GM19025 (cell line): ENCODE data around the gene MAD1L1.
"Not testable (repeated sequence)": the region's sequence is repeated elsewhere in the genome, so short reads cannot be mapped to it uniquely, and the experiment has no call there.

Source experiments
- ATAC-seq: cut with Tn5 transposase; IDR thresholded peaks from one replicate; pipeline ENCODE4 v1.9.1; 2021; ENCODE audit warnings: mild to moderate bottlenecking, low read depth, moderate library complexity; ENCODE audit not compliant: unreplicated experiment

Gene MAD1L1

DNA sequence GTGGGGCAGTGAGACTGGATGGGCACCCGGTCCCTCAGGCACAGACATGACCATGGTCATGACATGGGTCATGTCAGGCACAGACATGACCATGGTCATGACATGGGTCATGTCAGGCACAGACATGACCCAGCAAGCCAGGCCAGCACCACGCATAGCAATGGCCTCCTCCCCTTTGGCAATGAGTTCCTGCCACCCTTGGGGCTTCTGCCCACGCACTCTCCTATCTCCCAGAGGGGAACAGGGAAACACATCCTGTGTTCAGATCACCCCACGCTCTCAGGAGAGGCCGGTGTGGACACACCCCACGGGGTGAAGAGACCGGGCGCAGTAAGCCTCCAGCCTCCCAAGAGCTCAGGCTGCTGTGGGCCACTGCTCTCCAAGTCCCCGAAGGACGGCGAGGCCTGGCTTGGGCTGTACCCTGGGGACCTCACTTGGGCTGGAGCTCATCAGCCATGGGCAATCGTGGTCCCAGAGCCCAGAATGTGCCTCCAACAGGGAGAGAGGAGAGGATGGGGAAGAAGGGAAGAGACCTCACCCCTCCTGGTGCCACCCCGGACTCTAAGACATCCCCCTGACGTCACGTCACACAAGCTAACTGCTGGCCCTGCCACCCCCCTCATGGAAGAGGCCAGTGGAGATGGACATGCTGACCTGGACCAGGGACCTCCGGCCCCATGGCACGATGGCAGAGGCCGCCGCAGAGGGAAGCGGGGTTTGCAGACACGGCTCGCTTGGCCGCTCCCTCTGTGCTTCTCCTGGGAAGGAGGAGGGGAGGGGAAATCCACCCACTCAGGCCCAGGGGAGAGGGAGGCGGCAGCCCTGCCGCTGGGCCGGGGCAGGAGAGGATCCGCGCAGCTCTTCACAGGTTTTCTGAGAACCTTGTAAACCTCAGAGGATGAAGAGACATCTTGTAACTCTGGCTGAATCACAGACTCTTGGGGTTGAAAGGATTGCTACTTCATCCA, 293.0 kb downstream of the MAD1L1 start:
- peak; percentile 20 for ATAC-seq

GRCh38 chr7:1938788-1939433, 293.8 kb downstream of the MAD1L1 start:
- ATAC-seq = no peak

- ATAC-seq = no peak
Measured at GRCh38 chr7:1937252-1937605, 295.5 kb downstream of the MAD1L1 start.

- no peak for ATAC-seq
Measured at GRCh38 chr7:1936531-1937251, 296.1 kb downstream of the MAD1L1 start.

DNA sequence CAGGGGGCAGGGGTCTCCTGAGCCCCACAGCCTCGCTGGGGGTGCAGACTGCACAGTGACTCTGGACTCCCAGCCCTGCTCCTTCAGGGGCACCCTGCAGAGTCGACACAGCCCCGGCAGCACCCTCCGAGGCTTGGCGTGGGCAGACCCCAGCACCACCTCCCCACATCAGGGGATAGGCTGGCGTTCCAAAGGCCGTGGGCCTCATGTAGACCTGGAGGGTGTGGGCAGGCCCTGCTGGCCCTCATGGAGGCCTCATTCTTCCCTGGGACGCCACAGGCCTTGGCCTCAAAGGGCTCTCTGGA, 296.8 kb downstream of the MAD1L1 start:
- no peak for ATAC-seq

DNA sequence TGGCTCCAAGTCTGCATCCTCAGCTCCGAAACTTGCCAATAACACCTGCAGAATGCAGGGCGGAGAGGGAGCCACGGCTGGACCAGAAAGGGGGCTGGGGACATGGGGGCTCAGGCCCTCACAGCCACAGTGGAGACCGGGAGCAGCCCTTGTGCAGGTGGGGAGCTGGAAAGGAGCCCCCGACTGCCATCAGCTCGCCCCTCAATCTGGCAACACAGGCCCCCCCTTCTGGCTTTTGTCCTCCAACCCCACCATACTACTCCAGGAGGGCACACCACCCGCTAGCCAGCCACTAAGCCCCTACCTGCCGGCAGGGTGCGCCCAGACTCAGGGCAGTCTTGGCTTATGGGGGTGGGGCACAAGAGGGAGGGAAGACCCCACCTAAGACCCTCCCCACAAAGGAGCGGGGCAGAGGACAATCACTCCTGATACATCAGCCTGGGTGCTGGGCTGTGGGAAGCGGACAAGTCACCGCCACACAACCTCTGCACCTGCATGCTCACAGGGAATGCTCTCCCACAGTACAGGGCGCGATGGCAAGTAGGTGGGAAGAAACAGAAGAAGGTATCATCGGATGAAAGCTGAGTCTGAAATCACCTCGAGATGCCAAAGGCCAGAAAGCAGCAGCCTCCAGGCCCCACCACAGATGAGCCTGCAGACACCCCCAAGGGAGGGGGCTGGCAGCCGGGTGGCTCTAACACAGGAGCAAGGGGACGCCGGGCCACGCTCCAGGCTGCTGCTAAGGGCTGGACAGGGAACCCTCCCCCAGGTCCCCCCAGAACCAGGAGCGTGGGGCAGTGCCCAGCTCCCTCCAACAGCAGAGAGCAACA, 297.4 kb downstream of the MAD1L1 start:
- ATAC-seq = no peak

DNA sequence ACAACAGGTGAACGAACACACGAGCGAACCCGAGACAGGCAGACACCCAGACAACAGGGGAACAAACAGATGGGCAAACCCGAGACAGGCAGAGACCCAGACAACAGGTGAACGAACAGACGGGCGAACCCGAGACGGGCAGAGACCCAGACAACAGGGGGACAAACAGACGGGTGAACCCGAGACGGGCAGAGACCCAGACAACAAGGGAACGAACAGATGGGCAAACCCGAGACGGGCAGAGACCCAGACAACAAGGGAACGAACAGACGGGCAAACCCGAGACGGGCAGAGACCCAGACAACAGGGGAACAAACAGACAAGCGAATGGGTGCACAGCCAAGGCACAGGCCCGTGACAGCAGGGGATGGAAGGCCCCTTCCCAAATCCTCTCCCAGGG, 298.0 kb downstream of the MAD1L1 start:
- no peak for ATAC-seq

DNA sequence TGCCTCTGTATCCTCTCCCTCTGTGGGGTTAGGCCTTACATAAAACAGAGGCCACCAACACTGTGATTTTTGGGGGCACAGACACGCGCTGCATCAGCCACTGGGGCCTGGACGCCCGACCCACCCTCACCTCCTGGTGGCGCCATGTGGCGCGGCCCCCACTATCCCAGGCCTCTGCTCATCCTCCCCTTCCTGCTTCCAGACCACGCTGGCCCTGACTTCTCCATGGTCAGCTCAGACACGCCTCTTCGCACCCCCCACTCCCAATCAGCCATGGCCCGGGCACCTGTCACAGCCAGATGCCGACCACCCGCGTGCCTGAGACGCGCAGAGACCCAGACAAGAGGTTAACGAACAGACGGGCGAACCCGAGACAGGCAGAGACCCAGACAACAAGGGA, 298.7 kb downstream of the MAD1L1 start:
- no peak for ATAC-seq

- ATAC-seq = no peak
Measured at GRCh38 chr7:1933066-1933750, 299.5 kb downstream of the MAD1L1 start.

GRCh38 chr7:1931951-1932270, 300.8 kb downstream of the MAD1L1 start:
- no peak for ATAC-seq

GRCh38 chr7:1931256-1931950, 301.3 kb downstream of the MAD1L1 start:
- no peak for ATAC-seq

- no peak for ATAC-seq
Measured at GRCh38 chr7:1930381-1931065, 302.2 kb downstream of the MAD1L1 start.

GRCh38 chr7:1929349-1929925, 303.3 kb downstream of the MAD1L1 start:
- not testable (repeated sequence) for ATAC-seq

DNA sequence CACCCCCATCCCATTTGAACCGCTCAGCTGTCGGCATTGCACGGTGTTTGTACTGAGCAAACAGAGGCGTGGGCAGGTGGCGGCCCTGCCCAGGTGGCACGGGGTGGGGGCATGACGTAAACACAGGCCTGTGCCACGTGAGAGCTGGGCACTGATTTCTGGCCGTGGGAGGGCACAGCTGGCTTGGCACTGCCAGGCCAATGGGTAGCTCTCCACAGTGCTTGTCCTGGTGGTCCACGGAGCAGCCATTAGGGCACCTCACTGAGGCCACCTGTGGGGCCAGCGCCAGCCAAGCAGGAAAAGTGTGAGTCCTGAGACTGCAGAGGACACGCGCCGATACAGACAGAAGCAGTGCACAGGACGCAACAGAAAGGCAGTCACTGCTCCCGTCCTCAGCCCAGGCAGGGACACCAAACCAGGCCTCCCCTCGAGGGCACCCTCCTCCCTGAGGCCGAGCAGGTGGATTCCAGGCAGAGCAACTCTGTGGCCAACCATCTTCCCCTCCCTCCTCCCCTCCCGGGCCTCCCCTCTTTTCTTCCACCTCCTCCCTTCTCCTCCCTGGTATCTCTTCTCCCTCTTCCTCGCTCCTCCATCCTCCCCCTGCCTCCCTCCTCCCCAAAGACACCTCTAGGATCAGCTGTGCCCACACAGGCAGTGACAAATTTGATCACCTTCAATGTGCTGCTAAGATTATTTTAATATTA, 303.9 kb downstream of the MAD1L1 start:
- no peak for ATAC-seq

DNA sequence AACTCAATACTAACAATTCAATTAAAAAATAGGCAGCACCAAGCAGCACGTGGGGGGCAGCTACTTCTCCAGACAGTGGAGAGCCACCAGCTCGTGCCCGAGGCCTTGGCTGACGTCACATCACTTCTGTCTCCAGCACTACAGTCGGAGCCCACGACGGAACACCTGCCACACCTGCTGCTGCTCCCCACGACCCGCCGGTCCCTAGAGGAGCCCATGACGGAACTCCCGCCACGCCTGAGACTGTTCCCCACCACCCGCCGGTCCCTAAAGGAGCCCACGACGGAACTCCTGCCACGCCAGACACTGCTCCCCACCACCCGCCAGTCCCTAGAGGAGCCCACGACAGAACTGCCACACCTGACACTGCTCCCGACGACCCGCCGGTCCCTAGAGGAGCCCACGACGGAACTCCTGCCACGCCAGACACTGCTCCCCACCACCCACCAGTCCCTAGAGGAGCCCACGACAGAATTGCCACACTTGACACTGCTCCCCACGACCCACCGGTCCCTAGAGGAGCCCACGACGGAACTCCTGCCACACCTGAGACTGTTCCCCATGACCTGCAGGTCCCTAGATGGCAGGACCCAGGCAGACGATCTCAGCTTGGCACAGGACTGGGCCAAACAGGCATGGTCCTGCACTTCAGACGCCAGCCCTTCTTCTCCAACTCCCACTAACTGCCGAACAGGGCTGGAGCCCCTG, 304.7 kb downstream of the MAD1L1 start:
- no peak for ATAC-seq

DNA sequence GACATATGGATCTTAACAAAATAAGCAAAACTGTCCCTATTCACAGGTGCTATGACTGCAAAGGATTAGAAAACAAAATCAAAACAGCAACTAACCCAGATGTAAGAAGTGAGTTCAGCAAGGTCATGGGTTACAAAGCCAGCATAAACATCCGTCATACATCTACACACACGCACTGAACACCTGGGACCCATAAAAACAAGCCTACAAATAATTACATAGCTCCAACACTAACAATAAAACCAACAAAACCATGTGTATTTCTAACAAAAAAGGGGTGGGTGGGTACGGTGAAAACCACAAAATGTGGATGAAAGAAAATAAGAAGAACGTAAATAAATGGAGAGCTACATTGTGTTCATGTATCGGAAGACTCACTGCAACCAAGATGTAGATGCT, 305.8 kb downstream of the MAD1L1 start:
- ATAC-seq = no peak
